ENCODE results near the gene RPH3AL. TPM values are rescaled to one million over a fixed set of nuclear protein-coding genes. Genes with fewer than 3 reads are reported as not detected.

The RPH3AL gene
- total and polyA plus RNA-seq, 7 experiments from 2014 or later = 0.84 to 19.6 (median 4.3) TPM

GRCh38 chr17:364308-364707 is 11.7 kb upstream of the RPH3AL start:
- Histone ChIP-seq H3K27me3 (ENCODE audit: control insufficient read depth in 2 of 2, insufficient read depth in 2 of 2, low read length in 2 of 2) (no peaks in the 10 kb centered on the region), H3K4me1 (ENCODE audit: control insufficient read depth in 2 of 2, insufficient read depth in 2 of 2, low read length in 2 of 2) (peaks cover 4 to 17% of the 10 kb centered on the region in 2 donors), H3K4me3 (ENCODE audit: low read length) (no peak overlapping the region), H3K36me3 (ENCODE audit: control insufficient read depth in 2 of 3, insufficient read depth in 3 of 3, low read length in 3 of 3) (no peaks in the 10 kb centered on the region), H3K27ac (ENCODE audit: low read depth, low read length) (no peak overlapping the region), H3K9me3 (ENCODE audit: control insufficient read depth in 2 of 3, low read length in 3 of 3) (no peaks in the 10 kb centered on the region)
- Mint-ChIP-seq H3K4me3 (peak overlapping the region in 2 of 10 donors; percentile 3 to 32), H3K4me1 (peaks cover 0 to 48% (median 32%) of the 10 kb centered on the region in 7 donors), H3K27me3 (peaks cover 0 to 19% (median 0%) of the 10 kb centered on the region in 5 donors), H3K36me3 (peaks cover 0 to 13% (median 5%) of the 10 kb centered on the region in 5 donors), H3K9me3 (peaks cover 0 to 16% (median 7%) of the 10 kb centered on the region in 11 donors), H3K27ac (no peak overlapping the region)
- intact Hi-C loops (cut with micrococcal nuclease) = no loop called here
- no peak for ATAC-seq
- DNase-seq = no peak
- ChIA-PET CTCF (interaction anchor here (0.6 to 0.7 kb wide), 2 partner anchors 21 to 31 kb away, joined by 3 to 4 read pairs; no protein-coding TSS in a partner anchor), POLR2A (interaction anchor here (1.1 kb wide), 1 partner anchor 15 kb away, joined by 3 read pairs; no protein-coding TSS in a partner anchor)

GRCh38 chr17:362721-363120 is 10.1 kb upstream of the RPH3AL start:
- Histone ChIP-seq H3K27me3 (ENCODE audit: control insufficient read depth in 2 of 2, insufficient read depth in 2 of 2, low read length in 2 of 2) (no peaks in the 10 kb centered on the region), H3K4me1 (ENCODE audit: control insufficient read depth in 2 of 2, insufficient read depth in 2 of 2, low read length in 2 of 2) (peaks cover 4 to 17% of the 10 kb centered on the region in 2 donors), H3K9me3 (ENCODE audit: control insufficient read depth in 2 of 3, low read length in 3 of 3) (no peaks in the 10 kb centered on the region), H3K36me3 (ENCODE audit: control insufficient read depth in 2 of 3, insufficient read depth in 3 of 3, low read length in 3 of 3) (no peaks in the 10 kb centered on the region), H3K4me3 (ENCODE audit: low read length) (no peak overlapping the region), H3K27ac (ENCODE audit: low read depth, low read length) (no peak overlapping the region)
- no peak for ATAC-seq
- Mint-ChIP-seq H3K4me1 (peaks cover 0 to 45% (median 23%) of the 10 kb centered on the region in 7 donors), H3K27me3 (peaks cover 0 to 13% (median 0%) of the 10 kb centered on the region in 5 donors), H3K4me3 (no peak overlapping the region), H3K9me3 (peaks cover 0 to 5% (median under 1%) of the 10 kb centered on the region in 11 donors), H3K27ac (no peak overlapping the region), H3K36me3 (peaks cover 0 to 4% (median 0%) of the 10 kb centered on the region in 5 donors)
- CTCF ChIA-PET = no interaction called here
- intact Hi-C loops (cut with micrococcal nuclease) = no loop called here
- no peak for DNase-seq
- POLR2A ChIA-PET = no interaction called here

- H3K27ac ChIP-seq (ENCODE audit: low read depth, low read length) = no peak overlapping the region
- intact Hi-C loops (cut with micrococcal nuclease) = no loop called here
- no peak overlapping the region for H3K4me3 Mint-ChIP-seq
- CTCF ChIA-PET = interaction anchor here (1.0 kb wide), 1 partner anchor 9 kb away, joined by 3 read pairs; no protein-coding TSS in a partner anchor
- no peaks in the 10 kb centered on the region for H3K9me3 ChIP-seq (ENCODE audit: control insufficient read depth in 2 of 3, low read length in 3 of 3)
- POLR2A ChIA-PET = no interaction called here
- peaks cover 0 to 8% of the 10 kb centered on the region in 2 donors for H3K4me1 ChIP-seq (ENCODE audit: control insufficient read depth in 2 of 2, insufficient read depth in 2 of 2, low read length in 2 of 2)
- peaks cover 0 to 10% (median 0%) of the 10 kb centered on the region in 5 donors for H3K27me3 Mint-ChIP-seq
- DNase-seq (no peak), ATAC-seq (no peak)
- peaks cover 0 to 29% (median 11%) of the 10 kb centered on the region in 7 donors for H3K4me1 Mint-ChIP-seq
- no peak overlapping the region for H3K4me3 ChIP-seq (ENCODE audit: low read length)
- H3K27me3 ChIP-seq (ENCODE audit: control insufficient read depth in 2 of 2, insufficient read depth in 2 of 2, low read length in 2 of 2) = no peaks in the 10 kb centered on the region
- H3K9me3 Mint-ChIP-seq = peaks cover 0 to 12% (median 0%) of the 10 kb centered on the region in 11 donors
- no peak overlapping the region for H3K27ac Mint-ChIP-seq
- no peaks in the 10 kb centered on the region for H3K36me3 ChIP-seq (ENCODE audit: control insufficient read depth in 2 of 3, insufficient read depth in 3 of 3, low read length in 3 of 3)
- H3K36me3 Mint-ChIP-seq = peaks cover 0 to 5% (median 0%) of the 10 kb centered on the region in 5 donors
Observed at GRCh38 chr17:360092-360750, 7.6 kb upstream of the RPH3AL start.

GRCh38 chr17:358491-359151 is 6.0 kb upstream of the RPH3AL start:
- no peak overlapping the region for H3K27ac ChIP-seq (ENCODE audit: low read depth, low read length)
- ChIA-PET POLR2A (no interaction called here), CTCF (no interaction called here)
- no peaks in the 10 kb centered on the region for H3K4me1 ChIP-seq (ENCODE audit: control insufficient read depth in 2 of 2, insufficient read depth in 2 of 2, low read length in 2 of 2)
- ATAC-seq (no peak), DNase-seq (no peak)
- intact Hi-C loops (cut with micrococcal nuclease) = no loop called here
- no peaks in the 10 kb centered on the region for H3K9me3 ChIP-seq (ENCODE audit: control insufficient read depth in 2 of 3, low read length in 3 of 3)
- Mint-ChIP-seq H3K4me3 (no peak overlapping the region), H3K36me3 (peaks cover 0 to 5% (median 0%) of the 10 kb centered on the region in 5 donors), H3K9me3 (peaks cover 0 to 12% (median 0%) of the 10 kb centered on the region in 11 donors), H3K27me3 (no peaks in the 10 kb centered on the region), H3K27ac (peak overlapping the region in 3 of 9 donors; percentile 14 to 85 (median 59)), H3K4me1 (peaks cover 0 to 14% (median 7%) of the 10 kb centered on the region in 7 donors)
- no peaks in the 10 kb centered on the region for H3K27me3 ChIP-seq (ENCODE audit: control insufficient read depth in 2 of 2, insufficient read depth in 2 of 2, low read length in 2 of 2)
- H3K4me3 ChIP-seq (ENCODE audit: low read length) = no peak overlapping the region
- no peaks in the 10 kb centered on the region for H3K36me3 ChIP-seq (ENCODE audit: control insufficient read depth in 2 of 3, insufficient read depth in 3 of 3, low read length in 3 of 3)

GRCh38 chr17:357644-358043 is 5.0 kb upstream of the RPH3AL start:
- H3K27ac Mint-ChIP-seq = peak overlapping the region in 1 of 9 donors; percentile 67
- Histone ChIP-seq H3K36me3 (ENCODE audit: control insufficient read depth in 2 of 3, insufficient read depth in 3 of 3, low read length in 3 of 3) (no peaks in the 10 kb centered on the region), H3K4me1 (ENCODE audit: control insufficient read depth in 2 of 2, insufficient read depth in 2 of 2, low read length in 2 of 2) (no peaks in the 10 kb centered on the region), H3K27ac (ENCODE audit: low read depth, low read length) (no peak overlapping the region), H3K27me3 (ENCODE audit: control insufficient read depth in 2 of 2, insufficient read depth in 2 of 2, low read length in 2 of 2) (no peaks in the 10 kb centered on the region), H3K9me3 (ENCODE audit: control insufficient read depth in 2 of 3, low read length in 3 of 3) (no peaks in the 10 kb centered on the region), H3K4me3 (ENCODE audit: low read length) (no peak overlapping the region)
- ATAC-seq = no peak
- H3K36me3 Mint-ChIP-seq = peaks cover 0 to 5% (median 0%) of the 10 kb centered on the region in 5 donors
- intact Hi-C loops (cut with micrococcal nuclease) = no loop called here
- H3K27me3 Mint-ChIP-seq = no peaks in the 10 kb centered on the region
- no peak for DNase-seq
- CTCF ChIA-PET = no interaction called here
- H3K4me3 Mint-ChIP-seq = no peak overlapping the region
- POLR2A ChIA-PET = no interaction called here
- H3K9me3 Mint-ChIP-seq = peaks cover 0 to 12% (median 0%) of the 10 kb centered on the region in 11 donors
- peaks cover 0 to 14% (median 11%) of the 10 kb centered on the region in 7 donors for H3K4me1 Mint-ChIP-seq

GRCh38 chr17:356671-357434 is 4.2 kb upstream of the RPH3AL start:
- H3K27ac Mint-ChIP-seq = peak overlapping the region in 2 of 9 donors; percentile 17 to 63
- peaks cover 0 to 5% (median 0%) of the 10 kb centered on the region in 5 donors for H3K36me3 Mint-ChIP-seq
- peaks cover 0 to 12% (median 0%) of the 10 kb centered on the region in 11 donors for H3K9me3 Mint-ChIP-seq
- peaks cover 0 to 14% (median 11%) of the 10 kb centered on the region in 7 donors for H3K4me1 Mint-ChIP-seq
- H3K4me1 ChIP-seq (ENCODE audit: control insufficient read depth in 2 of 2, insufficient read depth in 2 of 2, low read length in 2 of 2) = no peaks in the 10 kb centered on the region
- H3K36me3 ChIP-seq (ENCODE audit: control insufficient read depth in 2 of 3, insufficient read depth in 3 of 3, low read length in 3 of 3) = no peaks in the 10 kb centered on the region
- intact Hi-C loops (cut with micrococcal nuclease) = no loop called here
- no peaks in the 10 kb centered on the region for H3K9me3 ChIP-seq (ENCODE audit: control insufficient read depth in 2 of 3, low read length in 3 of 3)
- ATAC-seq (no peak), DNase-seq (no peak)
- H3K27ac ChIP-seq (ENCODE audit: low read depth, low read length) = no peak overlapping the region
- no peak overlapping the region for H3K4me3 Mint-ChIP-seq
- ChIA-PET CTCF (no interaction called here), POLR2A (no interaction called here)
- no peaks in the 10 kb centered on the region for H3K27me3 ChIP-seq (ENCODE audit: control insufficient read depth in 2 of 2, insufficient read depth in 2 of 2, low read length in 2 of 2)
- H3K4me3 ChIP-seq (ENCODE audit: low read length) = no peak overlapping the region
- no peaks in the 10 kb centered on the region for H3K27me3 Mint-ChIP-seq
